ENCODE data around the gene C18orf63.

DNA sequence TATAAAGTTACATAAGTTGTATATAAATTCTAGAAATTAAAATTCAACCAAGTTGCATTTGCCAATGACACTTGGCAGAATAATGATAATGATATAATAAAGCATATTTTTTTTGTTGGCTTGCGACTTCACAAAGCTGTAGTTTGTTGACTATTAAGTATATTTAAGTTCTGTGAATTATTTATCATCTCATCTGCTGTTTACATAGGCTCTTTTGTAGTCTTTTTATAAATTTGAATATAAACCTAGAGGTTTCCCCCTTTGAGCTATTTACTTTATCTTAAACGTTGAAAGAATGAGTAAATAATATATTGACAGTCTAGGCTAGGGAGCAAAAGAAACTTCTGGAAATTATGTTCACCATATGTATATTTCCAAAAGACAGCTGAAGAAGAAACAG lies 32.9 kb downstream of the C18orf63 start:
- TF ChIP-seq CTCF (IDR thresholded peaks at IDR 0.05) = no peak
- TF ChIP-seq ATF3 (CRISPR knock-in tag; conservative IDR thresholded peaks at IDR 0.05) = no peak
